ENCODE measurements around the gene SHISA6.

SHISA6 gene

GRCh38 chr17:11292491-11292890, 51.5 kb downstream of the SHISA6 start:
- in situ Hi-C loops (cut with MboI; ENCODE audit: low sequenced_read_pairs, unreplicated experiment): no loop called here
- TF ChIP-seq CTCF (IDR thresholded peaks at IDR 0.05; ENCODE audit: borderline replicate concordance, control extremely low read depth, extremely low read depth, insufficient read depth, missing control alignments): no peak
- no peak for DNase-seq (ENCODE audit: low spot score)

- TF ChIP-seq CTCF (IDR thresholded peaks at IDR 0.05; ENCODE audit: borderline replicate concordance, control extremely low read depth, extremely low read depth, insufficient read depth, missing control alignments): no peak
- in situ Hi-C loops (cut with MboI; ENCODE audit: low sequenced_read_pairs, unreplicated experiment): no loop called here
- no peak for DNase-seq (ENCODE audit: low spot score)
Observed at GRCh38 chr17:11293480-11293879, 52.5 kb downstream of the SHISA6 start.

- no peak for DNase-seq (ENCODE audit: low spot score)
- in situ Hi-C loops (cut with MboI; ENCODE audit: low sequenced_read_pairs, unreplicated experiment): no loop called here
- TF ChIP-seq CTCF (IDR thresholded peaks at IDR 0.05; ENCODE audit: borderline replicate concordance, control extremely low read depth, extremely low read depth, insufficient read depth, missing control alignments): no peak
Observed at GRCh38 chr17:11294826-11295225, 53.8 kb downstream of the SHISA6 start.

GRCh38 chr17:11296994-11297393, 56.0 kb downstream of the SHISA6 start:
- no peak for DNase-seq (ENCODE audit: low spot score)
- in situ Hi-C loops (cut with MboI; ENCODE audit: low sequenced_read_pairs, unreplicated experiment): no loop called here
- no peak for TF ChIP-seq CTCF (IDR thresholded peaks at IDR 0.05; ENCODE audit: borderline replicate concordance, control extremely low read depth, extremely low read depth, insufficient read depth, missing control alignments)

GRCh38 chr17:11298401-11298800, 57.4 kb downstream of the SHISA6 start:
- TF ChIP-seq CTCF (IDR thresholded peaks at IDR 0.05; ENCODE audit: borderline replicate concordance, control extremely low read depth, extremely low read depth, insufficient read depth, missing control alignments): no peak
- in situ Hi-C loops (cut with MboI; ENCODE audit: low sequenced_read_pairs, unreplicated experiment): no loop called here

GRCh38 chr17:11300201-11300600, 59.2 kb downstream of the SHISA6 start:
- in situ Hi-C loops (cut with MboI; ENCODE audit: low sequenced_read_pairs, unreplicated experiment): no loop called here

More at GRCh38 chr17:11298401-11298800, 57.4 kb downstream of the SHISA6 start:
- DNase-seq (ENCODE audit: low spot score): no peak

More at GRCh38 chr17:11300201-11300600, 59.2 kb downstream of the SHISA6 start:
- DNase-seq (ENCODE audit: low spot score): no peak
- TF ChIP-seq CTCF (IDR thresholded peaks at IDR 0.05; ENCODE audit: borderline replicate concordance, control extremely low read depth, extremely low read depth, insufficient read depth, missing control alignments): no peak

Measured in GM13976 (cell line).